ENCODE data around the gene DSG3.
"Not testable (repeated sequence)": the region's sequence is repeated elsewhere in the genome, so short reads cannot be mapped to it uniquely, and the experiment has no call there.

DSG3 gene

DNA sequence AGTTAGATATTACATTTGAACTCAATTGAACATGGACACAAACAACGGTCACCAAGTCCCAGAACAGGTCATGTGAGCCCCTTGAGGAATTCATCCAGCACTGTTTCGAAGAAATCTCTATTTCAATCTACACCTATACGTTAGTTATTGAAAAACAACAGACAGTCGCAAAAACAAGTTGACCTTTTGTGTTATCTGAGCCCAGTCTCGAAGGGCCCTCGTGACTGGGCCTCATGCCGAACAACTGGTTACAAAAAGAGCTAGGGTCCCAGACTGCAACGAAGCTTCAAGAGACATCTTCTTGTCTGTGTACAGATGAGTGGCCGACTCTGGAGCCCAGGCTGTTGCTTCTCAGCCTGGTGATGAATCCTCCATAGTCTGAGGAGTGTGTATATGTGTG lies 45.1 kb downstream of the DSG3 start:
- DNase-seq: no peak

DNA sequence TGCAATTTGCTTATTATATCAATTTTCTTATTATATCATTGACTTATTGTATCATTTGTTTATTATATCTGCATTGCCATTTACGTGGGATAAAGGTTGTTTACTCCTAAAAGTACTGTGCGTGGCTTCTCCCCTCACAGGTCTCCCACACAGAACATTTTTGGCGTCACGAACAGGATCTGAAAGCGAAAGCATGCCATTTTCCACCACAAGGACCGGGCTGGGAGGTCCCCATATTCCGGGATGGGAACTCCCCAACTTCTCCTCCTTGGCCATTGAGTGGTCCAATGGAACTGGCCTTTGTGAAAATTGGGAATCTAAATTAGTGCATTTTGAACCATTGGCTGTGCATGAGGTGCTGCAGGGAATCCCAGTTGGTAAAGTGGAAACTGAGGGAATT lies 45.6 kb downstream of the DSG3 start:
- DNase-seq: no peak

DNA sequence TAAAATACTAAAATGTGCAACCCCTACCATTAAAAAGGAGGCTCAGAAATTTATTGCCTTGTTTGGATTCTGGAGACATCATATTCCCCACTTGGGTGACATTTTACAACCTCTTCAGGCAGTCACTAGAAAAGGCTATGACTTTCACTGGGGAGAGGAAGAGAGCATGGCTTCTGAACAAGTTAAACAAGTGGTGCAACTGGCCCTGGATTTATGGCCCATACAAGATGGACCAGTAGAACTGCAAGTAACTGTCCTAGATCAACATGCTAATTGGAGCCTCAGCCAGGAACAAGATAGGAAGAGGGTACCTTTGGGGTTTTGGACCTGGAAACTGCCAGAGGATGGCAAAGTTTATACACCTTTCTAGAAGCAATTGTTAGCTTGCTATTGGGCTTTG lies 46.4 kb downstream of the DSG3 start:
- no peak for DNase-seq

DNA sequence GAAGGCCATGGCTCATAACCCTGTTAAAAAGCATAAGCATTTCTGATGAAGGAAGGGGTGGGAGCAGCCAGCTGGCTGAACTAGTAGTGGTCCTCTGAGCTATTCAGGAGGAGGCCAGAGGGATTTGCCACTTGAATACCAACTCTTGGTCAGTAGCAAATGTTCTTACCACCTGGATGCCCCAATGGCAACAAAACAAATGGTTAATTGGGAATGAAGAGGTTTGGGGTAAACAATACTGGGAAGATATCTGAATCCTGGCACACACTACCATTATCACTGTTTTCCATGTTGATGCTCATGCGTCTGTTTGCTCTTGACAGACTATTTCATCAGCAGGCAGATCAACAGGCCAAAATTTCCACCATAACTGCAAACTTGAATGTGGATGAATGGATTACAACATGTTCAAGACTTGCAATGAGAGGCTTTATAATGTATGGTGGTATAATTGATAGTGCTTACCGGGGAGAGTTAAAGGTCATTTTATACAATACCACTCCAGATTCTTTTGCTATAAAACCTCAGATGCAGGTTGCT lies 47.2 kb downstream of the DSG3 start:
- not testable (repeated sequence) for DNase-seq

DNA sequence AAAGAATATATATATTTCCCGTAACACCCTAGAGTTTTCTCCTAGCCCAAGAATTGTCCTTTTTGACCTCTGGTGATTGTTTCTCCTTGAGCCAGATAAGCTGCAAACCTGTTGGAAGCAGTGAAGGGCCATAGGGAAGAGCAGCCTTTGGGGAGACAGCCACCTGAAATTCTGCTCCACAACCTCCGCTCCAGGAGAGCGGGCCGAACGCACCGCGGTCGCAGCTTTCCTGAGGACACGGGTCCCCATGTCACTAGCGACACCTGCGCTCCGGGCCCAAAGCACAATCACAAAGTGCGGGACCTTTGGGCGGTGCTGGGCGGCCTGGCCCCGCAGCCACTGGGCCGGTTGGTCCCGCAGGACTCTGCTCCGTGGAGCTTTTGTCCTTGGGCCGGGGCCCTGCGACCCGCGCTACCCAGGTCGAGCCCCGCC lies 49.9 kb downstream of the DSG3 start:
- DNase-seq: peak; percentile 61

DNA sequence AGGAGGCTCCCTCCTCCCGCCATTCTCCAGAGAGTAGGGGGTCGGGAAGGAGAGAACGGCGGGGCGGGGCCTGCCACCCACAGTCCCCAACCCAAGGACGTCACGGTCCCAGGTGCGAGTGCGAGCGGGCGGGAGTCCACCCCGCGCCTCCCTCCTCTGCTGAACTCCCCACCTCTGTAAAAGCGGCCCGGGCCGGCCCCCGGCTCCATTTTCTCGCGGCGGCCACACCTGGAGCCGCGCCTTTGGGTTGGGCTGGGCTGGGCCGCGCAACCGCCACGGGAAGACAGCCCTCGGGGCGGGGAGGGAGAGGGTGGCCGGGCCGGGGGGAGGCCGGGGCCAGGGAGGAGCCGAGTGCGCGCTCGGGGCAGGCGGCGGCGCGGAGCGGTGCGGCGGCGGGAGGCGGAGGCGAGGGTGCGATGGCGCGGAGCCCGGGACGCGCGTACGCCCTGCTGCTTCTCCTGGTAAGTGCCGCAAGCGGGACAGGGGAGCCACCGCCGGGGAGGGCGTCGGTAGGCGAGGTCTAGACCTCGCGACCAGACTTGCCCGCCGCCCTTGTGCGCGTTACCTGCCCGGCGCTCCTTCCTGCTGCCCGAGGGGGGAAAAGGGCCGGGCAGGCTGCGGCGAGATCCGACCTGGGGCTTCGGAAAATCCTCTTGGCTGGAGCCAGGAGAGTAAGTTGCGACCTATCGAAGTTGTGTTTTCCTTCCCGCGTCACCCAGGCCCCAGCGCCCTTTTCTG lies 50.5 kb downstream of the DSG3 start, which contains the start of gene DSG2:
Gene DSG2 (plus strand): TSS at position 342 of the 738 bp plus-strand sequence. CDS start 75 bp downstream, at position 417.
- DNase-seq: peak; percentile 83

DNA sequence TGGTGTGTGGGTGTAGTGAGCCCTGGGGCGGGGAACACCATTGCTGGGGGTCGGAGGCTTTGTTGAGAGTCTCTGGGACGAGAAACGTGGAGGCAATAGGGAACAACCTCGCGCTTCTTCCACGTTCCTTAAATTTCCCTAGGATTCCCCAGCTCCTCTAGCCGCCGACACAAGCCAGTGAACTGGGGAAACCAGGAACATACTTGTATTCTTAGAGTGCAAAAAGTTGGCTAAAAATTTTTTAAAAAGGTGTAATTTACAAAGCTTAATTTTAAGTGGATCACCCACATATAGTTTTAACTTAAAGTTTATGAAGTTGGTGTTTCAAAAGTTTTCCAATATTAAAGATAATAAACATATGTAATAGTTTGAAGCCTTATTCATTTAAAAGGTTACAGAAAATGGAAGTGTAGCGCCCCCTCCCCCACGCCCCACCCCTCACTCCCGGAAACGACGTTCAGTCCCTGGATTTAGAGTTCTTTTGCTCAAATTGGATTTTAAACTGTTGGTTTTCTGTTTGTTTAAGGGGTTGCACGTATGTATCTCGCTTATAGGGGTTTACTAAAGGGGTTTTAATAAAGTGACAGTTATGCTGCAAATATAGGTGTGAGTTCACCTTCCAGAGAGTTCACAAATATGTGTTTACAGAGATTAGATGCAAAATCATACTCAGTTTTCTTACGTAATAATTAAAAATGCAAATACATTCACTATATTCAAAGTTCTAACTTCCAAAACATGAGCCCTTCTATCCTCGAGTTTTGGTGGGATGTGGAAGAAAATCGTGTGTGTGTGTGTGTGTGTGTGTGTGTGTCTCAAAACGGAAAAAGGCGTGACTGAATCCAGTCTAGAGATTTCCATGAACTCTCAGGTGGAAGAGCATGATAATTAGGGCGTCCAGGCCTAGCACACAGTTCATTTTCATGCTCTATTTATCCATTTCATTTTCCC lies 51.3 kb downstream of the DSG3 start:
- peak; percentile 27 for DNase-seq

DNA sequence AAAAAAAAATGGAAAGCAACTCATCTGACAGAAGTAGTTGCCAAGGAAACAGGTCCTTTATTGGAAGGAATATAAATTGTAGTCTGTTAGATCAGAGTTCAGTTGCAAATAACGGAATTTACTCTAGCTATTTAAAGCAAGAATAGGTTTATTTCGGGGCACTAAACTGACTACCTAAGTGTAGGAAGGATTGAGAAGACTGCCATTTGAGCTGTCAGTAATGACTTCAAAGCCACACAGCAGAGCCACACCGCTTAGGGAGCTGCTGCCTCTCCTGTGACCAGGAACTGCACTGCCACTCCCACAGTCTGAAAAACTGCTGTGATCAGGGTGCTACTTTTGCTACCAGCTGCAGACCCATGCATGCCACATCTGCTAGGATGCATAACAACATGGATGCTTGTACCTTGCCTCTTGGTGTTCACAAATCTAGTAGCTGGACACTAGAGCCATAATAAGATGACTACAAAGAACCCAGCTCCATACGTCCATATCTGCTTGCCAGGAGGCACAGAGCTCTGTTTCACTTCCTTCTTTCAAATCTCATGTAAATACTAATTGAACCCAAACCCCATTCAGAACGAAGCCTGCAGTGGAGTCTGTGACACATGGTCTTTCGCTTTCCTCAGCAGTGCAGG lies 52.6 kb downstream of the DSG3 start:
- no peak for DNase-seq

DNA sequence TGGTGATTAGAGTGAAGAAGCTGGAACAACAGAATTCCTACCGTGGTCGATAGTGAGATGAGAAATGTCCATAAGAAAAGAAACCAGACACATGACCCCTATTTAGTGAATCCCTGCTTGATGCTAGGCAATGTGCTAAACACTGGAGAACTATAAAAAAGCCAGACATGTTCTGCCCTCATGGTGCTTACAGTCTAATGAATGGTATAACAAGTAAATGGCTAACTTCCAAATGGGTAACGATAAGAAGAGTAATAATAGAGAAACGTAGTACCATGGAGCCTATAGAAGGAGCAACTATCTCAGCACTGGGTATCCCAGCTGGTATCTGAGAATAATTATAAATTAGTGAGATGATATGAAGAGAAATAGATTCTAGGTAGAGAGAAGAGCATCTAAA lies 55.5 kb downstream of the DSG3 start:
- no peak for DNase-seq

DNA sequence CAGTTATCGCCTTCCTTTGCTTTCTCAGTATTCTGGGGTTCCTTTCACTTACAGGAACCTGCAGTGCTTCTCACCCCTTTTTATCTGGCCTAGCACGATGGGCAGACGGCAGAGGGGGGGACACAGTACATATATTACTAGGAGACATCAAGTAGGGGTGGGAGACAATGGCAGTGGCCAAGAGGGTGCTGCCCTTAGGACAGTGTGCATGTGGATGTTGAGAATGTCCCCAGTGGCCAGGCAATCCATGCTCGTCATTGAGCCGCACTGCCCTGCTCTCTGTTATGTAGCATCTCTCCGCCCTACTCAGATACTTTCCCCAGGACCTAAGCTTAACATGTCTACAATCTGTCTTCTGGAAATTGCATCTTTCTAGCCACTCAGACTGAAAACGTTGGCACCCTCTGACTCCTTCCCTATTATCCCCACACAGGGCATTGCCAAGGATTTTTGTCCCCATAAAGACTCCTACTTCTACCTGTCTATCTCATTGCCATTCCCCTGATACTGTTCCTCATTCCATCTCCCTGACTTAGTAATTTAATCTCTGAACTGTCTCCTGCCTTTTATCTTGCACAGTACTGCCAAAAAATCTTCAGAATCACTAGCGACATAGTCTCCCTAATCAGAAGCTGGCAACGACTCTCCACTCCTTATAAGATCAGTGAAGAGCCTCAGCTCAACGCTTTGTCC lies 57.1 kb downstream of the DSG3 start:
- no peak for DNase-seq

DNA sequence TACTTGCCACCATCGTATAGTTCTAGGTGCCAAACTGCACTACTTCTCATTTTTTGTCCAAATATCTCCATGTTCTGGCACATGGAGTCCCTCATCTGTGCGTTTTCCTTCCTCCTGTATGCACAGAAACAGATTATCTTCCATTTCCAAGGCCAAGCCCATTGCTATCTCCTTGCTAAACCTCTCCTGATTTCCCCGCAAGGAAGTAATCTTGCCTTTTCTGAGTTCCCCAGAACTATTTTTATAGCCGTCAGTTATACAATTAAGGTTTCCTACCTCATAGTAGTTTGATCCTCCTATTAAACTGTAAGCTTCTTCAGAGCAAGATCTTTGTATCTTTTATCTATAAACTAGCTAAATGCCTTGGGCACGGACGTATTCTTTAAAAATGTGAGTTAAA lies 57.6 kb downstream of the DSG3 start:
- no peak for DNase-seq

DNA sequence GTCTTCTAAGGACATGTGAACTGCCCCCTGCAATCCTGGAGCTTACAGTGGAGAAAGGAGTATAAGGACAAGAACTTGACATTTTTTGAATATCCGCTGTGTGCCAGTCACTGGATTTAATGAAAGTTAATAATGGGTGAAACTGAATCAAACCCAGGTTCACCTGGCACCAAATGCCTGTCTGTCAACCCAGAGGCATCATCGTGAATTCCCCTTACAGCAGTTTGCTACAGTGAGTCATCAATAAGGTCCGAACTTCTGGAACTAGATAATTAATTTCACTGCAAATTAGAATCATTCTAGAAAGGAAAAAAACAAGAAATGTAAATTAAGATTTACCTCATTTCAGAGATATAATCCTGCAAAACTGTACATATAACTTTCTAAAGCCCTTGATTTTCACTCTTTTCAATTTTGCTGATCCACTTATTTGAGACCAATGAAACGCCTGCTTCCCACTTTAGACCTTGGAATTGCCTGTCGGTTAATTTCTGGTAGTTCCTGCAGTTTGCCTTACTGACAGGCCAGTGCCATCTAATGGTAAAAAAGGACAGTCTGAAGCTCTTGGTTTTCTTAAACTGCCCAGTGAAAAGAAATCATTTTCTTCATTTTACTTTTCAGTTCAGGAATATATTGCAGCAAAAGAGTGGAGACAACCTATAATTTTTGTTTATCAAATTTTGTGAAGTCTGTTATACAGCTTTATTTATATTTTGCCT lies 58.6 kb downstream of the DSG3 start:
- DNase-seq: peak; percentile 54

DNA sequence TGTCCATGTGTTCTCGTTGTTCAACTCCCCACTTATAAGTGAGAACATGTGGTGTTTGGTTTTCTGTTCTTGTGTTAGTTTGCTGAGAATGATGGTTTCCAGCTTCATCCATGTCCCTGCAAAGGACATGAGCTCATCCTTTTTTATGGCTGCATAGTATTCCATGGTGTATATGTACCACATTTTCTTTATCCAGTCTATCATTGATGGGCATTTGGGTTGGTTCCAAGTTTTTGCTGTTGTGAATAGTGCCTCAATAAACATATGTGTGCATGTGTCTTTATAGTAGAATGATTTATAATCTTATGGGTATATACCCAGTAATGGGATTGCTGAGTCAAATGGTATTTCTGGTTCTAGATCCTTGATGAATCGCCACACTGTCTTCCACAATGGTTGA lies 59.6 kb downstream of the DSG3 start:
- not testable (repeated sequence) for DNase-seq

DNA sequence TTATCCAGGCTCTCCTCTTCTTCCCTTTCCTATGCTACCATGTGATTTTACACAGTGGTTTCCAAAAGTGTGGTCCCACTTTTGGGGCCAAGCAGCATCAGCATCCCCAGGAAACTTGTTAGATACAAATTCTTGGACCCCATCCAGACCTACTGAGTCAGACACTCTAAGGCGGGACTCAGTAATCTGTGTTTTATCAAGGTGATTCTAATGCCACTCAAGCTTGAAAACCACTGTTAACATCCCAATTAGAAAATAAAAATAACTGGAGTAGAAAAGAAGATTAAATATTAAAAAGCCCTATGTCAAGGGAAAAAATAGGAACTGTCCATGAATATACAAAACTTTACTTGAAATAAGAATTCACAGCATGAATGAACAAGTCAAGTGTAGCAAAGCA lies 61.2 kb downstream of the DSG3 start:
- no peak for DNase-seq

DNA sequence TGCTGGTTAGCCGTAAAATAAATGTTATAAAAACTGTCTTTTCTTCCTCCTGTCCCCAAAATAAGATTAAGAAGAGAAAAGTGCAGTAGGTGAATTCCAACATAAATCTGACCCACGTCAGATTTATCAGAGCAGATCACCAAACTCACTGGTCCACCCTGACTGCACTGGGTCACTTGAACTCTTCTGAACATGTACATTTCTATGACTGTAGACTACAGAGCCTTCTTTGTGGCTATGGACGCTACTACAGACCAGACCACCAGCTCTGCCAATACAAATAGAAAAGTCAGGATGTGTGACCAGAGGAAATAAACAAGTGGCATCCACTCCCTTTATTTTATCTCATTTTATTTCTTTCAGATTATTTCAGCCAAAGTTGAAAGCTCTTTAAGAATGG lies 62.0 kb downstream of the DSG3 start:
- no peak for DNase-seq

DNA sequence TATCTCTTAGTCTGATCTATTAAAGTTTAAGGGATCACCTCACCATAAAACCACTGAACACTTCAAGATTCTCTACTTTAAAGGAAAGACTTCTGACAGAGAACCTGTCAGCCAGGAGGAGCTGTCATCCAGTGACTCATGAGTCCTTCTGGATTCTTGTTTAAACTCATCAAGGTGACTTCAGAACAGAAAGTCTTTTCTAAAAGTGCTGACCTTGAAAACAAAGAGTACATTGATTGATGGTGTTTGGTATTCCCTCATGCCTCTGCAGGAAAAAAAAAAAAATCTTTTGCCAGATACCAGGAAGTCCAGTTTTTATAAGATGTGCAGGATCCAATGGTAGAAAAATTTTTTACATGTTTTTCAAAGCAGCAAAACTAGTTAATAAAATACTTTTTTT lies 62.8 kb downstream of the DSG3 start:
- peak; percentile 13 for DNase-seq

DNA sequence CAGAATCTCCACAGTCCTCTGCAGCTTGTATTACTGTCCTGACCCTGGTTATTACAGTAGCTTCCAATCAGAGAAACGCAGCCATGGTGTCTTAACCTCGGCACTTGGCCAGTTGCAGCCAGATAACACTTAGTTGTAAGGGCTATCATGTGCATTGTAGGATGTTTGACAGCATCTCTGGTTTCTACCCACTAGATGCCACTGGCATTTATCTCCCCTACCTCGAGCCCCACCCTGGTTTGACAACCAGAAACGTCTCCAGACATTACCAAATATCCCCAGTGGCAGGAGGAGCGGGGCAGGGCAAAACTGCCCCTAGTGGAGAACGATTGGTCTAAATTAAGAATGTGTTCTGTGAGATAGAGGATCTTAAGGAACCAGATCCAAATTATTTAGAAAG lies 63.6 kb downstream of the DSG3 start:
- no peak for DNase-seq

DNA sequence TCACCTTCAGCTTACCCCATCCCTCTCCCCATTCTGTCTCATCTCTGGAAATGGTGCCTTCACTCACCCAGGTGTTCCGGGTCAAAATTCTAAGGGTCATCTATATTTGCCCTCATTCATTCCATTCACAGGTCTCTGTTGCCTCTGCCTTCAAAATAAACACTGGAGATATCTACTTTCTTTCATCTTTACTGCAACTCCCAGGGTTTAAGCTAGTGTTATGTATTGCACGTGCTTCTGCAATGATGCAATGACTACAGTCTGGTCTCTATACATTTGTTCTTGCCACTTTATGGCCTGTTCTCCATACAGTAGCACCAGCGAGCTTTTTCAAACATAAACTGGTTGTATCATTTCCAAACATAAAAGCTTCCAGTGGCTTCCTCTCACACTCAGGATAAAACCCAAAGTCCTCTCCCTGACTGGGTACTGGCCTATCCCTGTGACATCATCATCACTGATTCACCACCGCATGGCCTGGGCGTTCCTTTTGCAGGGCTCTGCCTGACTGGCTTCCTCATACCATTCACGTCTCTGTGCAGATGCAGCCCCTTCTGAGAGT lies 64.7 kb downstream of the DSG3 start:
- DNase-seq: no peak

DNA sequence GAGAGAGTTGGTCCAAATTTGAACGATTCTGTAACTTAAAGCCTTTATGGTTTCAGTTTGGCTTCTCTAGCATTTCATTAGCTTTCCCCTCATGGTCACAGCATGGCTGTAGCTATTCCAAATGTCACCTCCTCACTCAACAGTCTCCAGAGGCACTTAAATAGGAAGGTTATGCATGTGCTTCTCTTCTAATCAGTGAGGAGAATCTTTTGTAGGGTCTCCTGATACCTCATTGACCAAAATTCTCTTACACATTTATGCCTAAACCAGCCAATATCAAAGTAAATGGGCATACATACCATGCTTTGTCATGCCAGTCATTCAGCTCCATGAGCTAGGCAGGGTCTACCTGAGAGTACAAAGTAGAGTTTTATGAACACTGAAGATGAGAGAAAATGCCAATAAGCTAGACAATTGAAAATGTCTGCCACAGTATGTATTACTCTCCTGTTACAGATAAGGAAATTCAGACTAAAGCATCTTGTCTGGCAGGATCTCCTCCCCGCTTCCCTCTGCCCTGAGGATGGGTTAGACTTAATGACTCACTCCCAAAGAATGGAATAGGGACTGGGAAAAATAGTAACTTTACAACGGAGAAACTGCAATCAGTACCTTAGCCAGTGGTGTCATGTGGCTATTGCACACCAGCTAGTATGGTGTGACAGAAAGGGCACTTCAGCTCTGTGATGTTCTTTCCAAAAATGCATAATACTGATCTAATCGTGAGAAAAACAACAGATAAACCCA lies 65.8 kb downstream of the DSG3 start:
- no peak for DNase-seq

DNA sequence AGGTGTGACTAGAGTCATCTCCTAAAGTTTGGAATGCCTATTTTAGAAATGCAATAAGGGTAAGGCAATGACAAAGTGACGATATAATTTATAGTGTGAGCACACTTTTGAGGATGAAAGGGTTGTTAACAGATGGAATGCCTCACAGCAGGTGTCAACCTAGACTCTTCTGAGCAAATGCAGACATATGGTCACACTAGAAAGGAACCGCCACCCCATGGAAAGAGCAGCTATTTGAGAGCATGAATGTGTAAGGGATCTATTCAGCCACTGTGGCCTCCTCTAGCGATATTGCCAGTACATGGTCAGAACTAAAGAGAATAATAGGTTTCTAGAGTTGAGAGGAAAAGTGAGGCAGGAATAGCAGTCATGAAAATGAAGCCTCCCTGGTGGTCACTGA lies 68.9 kb downstream of the DSG3 start:
- DNase-seq: no peak

DNA sequence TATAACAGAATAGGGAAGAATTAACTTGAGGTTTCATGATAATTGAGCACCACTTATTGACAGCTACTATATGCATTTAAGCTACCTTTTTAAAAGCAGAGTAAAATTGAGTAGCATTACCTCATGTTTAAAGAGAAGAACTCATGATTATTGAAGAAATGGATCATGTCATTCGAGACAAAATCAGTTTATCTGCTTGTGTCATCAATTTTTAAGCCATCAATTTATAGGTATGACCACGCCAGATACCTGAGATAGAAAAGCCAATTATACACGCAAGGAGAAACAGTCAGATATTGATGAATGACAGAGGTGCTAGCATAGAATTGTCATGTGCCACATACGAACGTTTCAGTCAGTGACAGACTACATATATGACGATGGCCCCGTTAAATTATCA lies 78.8 kb downstream of the DSG3 start:
- no peak for DNase-seq

Data from DMS53 (cell line).